H9 (cell line): ENCODE results near the gene PLA2G4C. TPM values are rescaled to one million over a fixed set of nuclear protein-coding genes. Genes with fewer than 3 reads are reported as not detected.

Experiments used
- DNase-seq: peaks from one replicate; pipeline ENCODE4 v3.0.0-alpha.2; 2017
- H2AFZ ChIP-seq: one replicate; pipeline ENCODE4 v1.6.1; 2013; ENCODE audit warnings: mild to moderate bottlenecking, low read length, control low read depth, moderate library complexity
- H2AK5ac ChIP-seq: 2 replicates; pipeline ENCODE4 v1.6.1; 2013; ENCODE audit warnings: low read length, control low read depth, mixed read lengths; ENCODE audit not compliant: insufficient read length
- H2BK120ac ChIP-seq: one replicate; pipeline ENCODE4 v1.6.1; 2013; ENCODE audit warnings: low read depth, mild to moderate bottlenecking, low read length, control low read depth, inconsistent platforms; ENCODE audit not compliant: poor library complexity, severe bottlenecking
- H2BK12ac ChIP-seq: 2 replicates; pipeline ENCODE4 v1.6.1; 2013; ENCODE audit warnings: low read length, control low read depth, mixed read lengths, low read depth; ENCODE audit not compliant: insufficient read length
- H2BK15ac ChIP-seq: 2 replicates; pipeline ENCODE4 v1.6.1; 2013; ENCODE audit warnings: low read depth, low read length, control low read depth
- H2BK20ac ChIP-seq: one replicate; pipeline ENCODE4 v1.6.1; 2013; ENCODE audit warnings: low read depth, mild to moderate bottlenecking, low read length, control low read depth, inconsistent platforms; ENCODE audit not compliant: poor library complexity, severe bottlenecking
- H2BK5ac ChIP-seq: 2 replicates; pipeline ENCODE4 v1.6.1; 2013; ENCODE audit warnings: low read length, control low read depth, mixed read lengths; ENCODE audit not compliant: insufficient read length
- H3K14ac ChIP-seq: 2 replicates; pipeline ENCODE4 v1.6.1; 2013; ENCODE audit warnings: low read length, control low read depth; ENCODE audit not compliant: insufficient read depth
- H3K18ac ChIP-seq: 2 replicates; pipeline ENCODE4 v1.6.1; 2013; ENCODE audit warnings: low read depth, mild to moderate bottlenecking, mixed read lengths, low read length, control low read depth; ENCODE audit not compliant: insufficient read length
- H3K23ac ChIP-seq: 2 replicates; pipeline ENCODE4 v1.6.1; 2013; ENCODE audit warnings: low read length, control low read depth, mixed read lengths, low read depth; ENCODE audit not compliant: insufficient read length
- H3K23me2 ChIP-seq: 2 replicates; pipeline ENCODE4 v1.6.1; 2013; ENCODE audit warnings: low read depth, mild to moderate bottlenecking, mixed read lengths, low read length, control low read depth; ENCODE audit not compliant: insufficient read length, poor library complexity, severe bottlenecking
- H3K27ac ChIP-seq: 2 replicates; pipeline ENCODE4 v1.5.1; 2013; ENCODE audit warnings: low read length, control low read depth, mixed read lengths, low read depth; ENCODE audit not compliant: insufficient read length
- H3K27me3 ChIP-seq: 2 replicates; pipeline ENCODE4 v1.6.1; 2013; ENCODE audit warnings: low read length, control low read depth, inconsistent platforms; ENCODE audit not compliant: insufficient read depth
- H3K4ac ChIP-seq: 2 replicates; pipeline ENCODE4 v1.6.1; 2013; ENCODE audit warnings: low read depth, mild to moderate bottlenecking, control low read depth, inconsistent platforms, low read length, moderate library complexity
- H3K4me1 ChIP-seq: 2 replicates; pipeline ENCODE4 v1.6.1; 2013; ENCODE audit warnings: low read length, control low read depth, inconsistent platforms; ENCODE audit not compliant: insufficient read depth
- H3K4me2 ChIP-seq: 2 replicates; pipeline ENCODE4 v1.6.1; 2013; ENCODE audit warnings: low read length, control low read depth, mixed read lengths; ENCODE audit not compliant: insufficient read length, insufficient read depth
- H3K56ac ChIP-seq: 2 replicates; pipeline ENCODE4 v1.6.1; 2013; ENCODE audit warnings: low read depth, mild to moderate bottlenecking, mixed read lengths, low read length, control low read depth; ENCODE audit not compliant: insufficient read length
- H3K79me1 ChIP-seq: 2 replicates; pipeline ENCODE4 v1.6.1; 2013; ENCODE audit warnings: low read depth, mild to moderate bottlenecking, moderate library complexity, low read length, control low read depth, inconsistent platforms; ENCODE audit not compliant: insufficient read depth, poor library complexity, severe bottlenecking
- H3K79me2 ChIP-seq: 2 replicates; pipeline ENCODE4 v1.6.1; 2013; ENCODE audit warnings: low read length, control low read depth, inconsistent platforms; ENCODE audit not compliant: insufficient read depth
- H3K9ac ChIP-seq: 2 replicates; pipeline ENCODE4 v1.6.1; 2013; ENCODE audit warnings: low read length, control low read depth, mixed read lengths; ENCODE audit not compliant: insufficient read length; ENCODE audit errors: extremely low read depth
- H3K9me3 ChIP-seq: one replicate; pipeline ENCODE4 v1.6.1; 2013; ENCODE audit warnings: low read depth, low read length, inconsistent platforms; ENCODE audit not compliant: control insufficient read depth
- H3T11ph ChIP-seq: one replicate; pipeline ENCODE4 v1.6.1; 2013; ENCODE audit warnings: mild to moderate bottlenecking, low read length, control low read depth, inconsistent platforms
- H4K20me1 ChIP-seq: one replicate; pipeline ENCODE4 v1.6.1; 2013; ENCODE audit not compliant: control insufficient read depth, insufficient read length, insufficient read depth
- H4K5ac ChIP-seq: 2 replicates; pipeline ENCODE4 v1.6.1; 2013; ENCODE audit warnings: low read depth, mild to moderate bottlenecking, mixed read lengths, low read length, control low read depth; ENCODE audit not compliant: insufficient read length
- H4K8ac ChIP-seq: replicated peaks from 2 replicates; pipeline ENCODE4 v1.6.1; 2013; ENCODE audit warnings: low read length, control low read depth, mixed read lengths, low read depth; ENCODE audit not compliant: insufficient read length
- H4K91ac ChIP-seq: 2 replicates; pipeline ENCODE4 v1.6.1; 2013; ENCODE audit warnings: low read depth, mild to moderate bottlenecking, moderate library complexity, mixed read lengths, low read length, control low read depth; ENCODE audit not compliant: insufficient read length
- H3K27ac Mint-ChIP-seq, 3 experiments: 2 replicates in 2 of 3; 3 replicates in 1 of 3; pipeline ENCODE4 v1.8.0; 2020 to 2021; ENCODE audit warnings: mixed read lengths in 3 of 3, mild to moderate bottlenecking in 1 of 3, moderate library complexity in 1 of 3
- H3K27me3 Mint-ChIP-seq: 2 replicates; pipeline ENCODE4 v1.8.0; 2021; ENCODE audit warnings: low read depth, mild to moderate bottlenecking, moderate library complexity, mixed read lengths
- H3K36me3 Mint-ChIP-seq, 3 experiments: 2 replicates in 2 of 3; 3 replicates in 1 of 3; pipeline ENCODE4 v1.8.0; 2020 to 2021; ENCODE audit warnings: low read depth in 3 of 3, mixed read lengths in 3 of 3; ENCODE audit not compliant: insufficient read depth in 1 of 3
- H3K4me1 Mint-ChIP-seq, 2 experiments: 2 replicates each; pipeline ENCODE4 v1.8.0; 2020; ENCODE audit warnings: mixed read lengths in 2 of 2
- H3K4me3 Mint-ChIP-seq, 2 experiments: 2 replicates in 1 of 2; 3 replicates in 1 of 2; pipeline ENCODE4 v1.8.0; 2020 to 2021; ENCODE audit warnings: mild to moderate bottlenecking in 2 of 2, mixed read lengths in 2 of 2, moderate library complexity in 1 of 2
- H3K9me3 Mint-ChIP-seq, 2 experiments: 2 replicates in 1 of 2; 3 replicates in 1 of 2; pipeline ENCODE4 v1.8.0; 2020; ENCODE audit warnings: mild to moderate bottlenecking in 2 of 2, mixed read lengths in 2 of 2, moderate library complexity in 1 of 2
- CTCF ChIP-seq: fragments of 200-600 bp; sonication (generic); conservative IDR thresholded peaks from 3 replicates; pipeline ENCODE4 v1.8.0; 2021; ENCODE audit warnings: antibody characterized with exemption, mild to moderate bottlenecking
- WGBS: extraction: QIAGEN DNeasy Blood & Tissue Kit; methylation state at CpG from one replicate; pipeline ENCODE4 v1.1.7; 2013; ENCODE audit warnings: missing lambda C conversion rate, low lambda C conversion rate, mixed read lengths; ENCODE audit not compliant: insufficient read length; ENCODE audit errors: extremely low coverage; 5-methylcytosine and 5-hydroxymethylcytosine counted together
- total RNA-seq: library from RNA; stranded (reverse); gene quantifications from 2 replicates; pipeline ENCODE4 v1.2.1, GENCODE V29; 2021

PLA2G4C gene
- total RNA-seq, 1 experiment from 2014 or later = 7.0 TPM

- Histone ChIP-seq H3K4me1 (no peaks in the 10 kb centered on the region), H2AFZ (no peak overlapping the region), H3K79me1 (no peaks in the 10 kb centered on the region), H3K23ac (no peak overlapping the region), H3K27me3 (no peaks in the 10 kb centered on the region), H3K79me2 (no peaks in the 10 kb centered on the region), H3K18ac (no peak overlapping the region), H4K91ac (no peak overlapping the region), H2AK5ac (no peak overlapping the region), H2BK12ac (no peak overlapping the region), H2BK120ac (no peak overlapping the region), H3K4me2 (no peak overlapping the region), H3K9ac (no peak overlapping the region), H3K9me3 (no peaks in the 10 kb centered on the region), H4K5ac (no peak overlapping the region), H3K56ac (no peak overlapping the region), H2BK20ac (no peak overlapping the region), H3T11ph (no peak overlapping the region), H2BK15ac (no peak overlapping the region), H3K14ac (no peak overlapping the region), H4K8ac (no peak overlapping the region), H4K20me1 (no peaks in the 10 kb centered on the region), H3K27ac (no peak overlapping the region), H3K4ac (no peak overlapping the region), H3K23me2 (no peaks in the 10 kb centered on the region), H2BK5ac (no peak overlapping the region)
- H3K27me3 Mint-ChIP-seq = no peaks in the 10 kb centered on the region
- no peaks in the 10 kb centered on the region for H3K9me3 Mint-ChIP-seq
- no peak for DNase-seq
- H3K27ac Mint-ChIP-seq = no peak overlapping the region; a peak in 1 of 7 replicates
- no CpG with 5 or more reads among the region's 4 CpGs for WGBS
- no peak overlapping the region for H3K4me3 Mint-ChIP-seq
- H3K4me1 Mint-ChIP-seq = no peaks in the 10 kb centered on the region
- TF ChIP-seq CTCF = no peak
- peaks cover 22 to 93% (median 89%) of the 10 kb centered on the region in 3 experiments for H3K36me3 Mint-ChIP-seq
Observed at GRCh38 chr19:48147597-48148175, 37.1 kb upstream of the PLA2G4C start.
